Activated CD8-positive, alpha-beta T cell treated with anti-CD3 and anti-CD28 coated beads, Interleukin-2, amount 10 ng/mL, durations not matched to agents 7 days and 5 days (primary cell): ENCODE results near the gene IL37. TPM values are rescaled to one million over a fixed set of nuclear protein-coding genes. Genes with fewer than 3 reads are reported as not detected.

Source experiments
- ATAC-seq: fragments of 150-1000 bp; cut with Tn5 transposase; one replicate; pipeline ENCODE4 v1.10.0; 2021; ENCODE audit warnings: moderate library complexity
- CTCF ChIA-PET: fragments of 350-600 bp; sonication (Branson Sonifier 250); formaldehyde crosslinking; loops from one replicate; lab custom pipeline; 2021; ENCODE audit warnings: antibody characterized with exemption; lab: Charles Lee
- POLR2A ChIA-PET: fragments of 350-600 bp; sonication (Branson Sonifier 250); formaldehyde crosslinking; loops from one replicate; lab custom pipeline; 2021; ENCODE audit warnings: antibody characterized with exemption; lab: Charles Lee
- DNase-seq: peaks from one replicate; pipeline ENCODE4 v3.0.0-alpha.2; 2020
- H3K27ac Mint-ChIP-seq: one replicate; pipeline ENCODE4 v1.8.0; 2021; ENCODE audit warnings: mild to moderate bottlenecking, mixed read lengths
- H3K27me3 Mint-ChIP-seq: one replicate; pipeline ENCODE4 v1.8.0; 2021; ENCODE audit warnings: low read depth, mixed read lengths
- H3K36me3 Mint-ChIP-seq: one replicate; pipeline ENCODE4 v1.8.0; 2021; ENCODE audit warnings: low read depth, mixed read lengths
- H3K4me1 Mint-ChIP-seq: one replicate; pipeline ENCODE4 v1.8.0; 2021; ENCODE audit warnings: low read depth, mixed read lengths
- H3K4me3 Mint-ChIP-seq: one replicate; pipeline ENCODE4 v1.8.0; 2021; ENCODE audit warnings: mild to moderate bottlenecking, mixed read lengths
- H3K9me3 Mint-ChIP-seq: one replicate; pipeline ENCODE4 v1.8.0; 2022; ENCODE audit warnings: mixed read lengths; ENCODE audit not compliant: insufficient read depth
- total RNA-seq, 2 experiments: library from RNA; stranded (reverse); gene quantifications; one replicate each; pipeline ENCODE4 v1.2.3, GENCODE V29; 2021

The IL37 gene
- total RNA-seq, 2 experiments from 2014 or later, result not detected

DNA sequence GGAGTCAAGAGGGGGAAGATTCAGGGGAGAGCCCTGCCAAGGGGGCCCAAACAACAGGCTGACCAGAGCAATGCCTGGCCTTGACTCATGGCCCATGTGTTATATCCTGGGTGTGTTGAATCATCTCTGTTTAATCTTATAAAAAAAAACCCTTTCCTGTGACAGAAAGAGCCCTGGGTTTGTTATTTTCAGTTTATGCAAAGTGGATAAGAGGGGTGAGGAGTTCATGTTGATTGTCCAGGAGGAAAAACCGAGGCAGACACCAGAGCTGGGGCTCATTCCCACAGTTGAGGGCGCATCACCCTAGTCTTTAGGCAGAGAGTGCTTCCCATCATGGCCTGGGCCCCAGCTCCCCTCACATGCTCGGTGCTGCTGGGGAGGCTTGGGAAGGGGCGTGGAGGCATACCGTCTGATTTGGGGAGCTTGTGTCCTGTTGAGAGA is 30.9 kb upstream of the IL37 start:
- ATAC-seq (no peak), DNase-seq (no peak)
- Mint-ChIP-seq H3K4me1 (peaks cover 27% of the 10 kb centered on the region), H3K27me3 (peaks cover 5% of the 10 kb centered on the region), H3K9me3 (no peaks in the 10 kb centered on the region), H3K4me3 (no peak overlapping the region), H3K36me3 (no peaks in the 10 kb centered on the region), H3K27ac (peak overlapping the region; percentile 10)
- ChIA-PET CTCF (interaction anchor here (1.8 to 5.6 kb wide), 3 partner anchors 36 to 131 kb away, joined by 7 to 28 read pairs (median 18); no protein-coding TSS in a partner anchor), POLR2A (no interaction called here)

- peaks cover 31% of the 10 kb centered on the region for H3K4me1 Mint-ChIP-seq
- ATAC-seq (no peak), DNase-seq (no peak)
- no peaks in the 10 kb centered on the region for H3K9me3 Mint-ChIP-seq
- H3K27me3 Mint-ChIP-seq, result no peaks in the 10 kb centered on the region
- H3K27ac Mint-ChIP-seq, result no peak overlapping the region
- CTCF ChIA-PET, result interaction anchor here (1.8 to 5.6 kb wide), 3 partner anchors 35 to 131 kb away, joined by 7 to 28 read pairs (median 18); no protein-coding TSS in a partner anchor
- POLR2A ChIA-PET, result no interaction called here
- no peaks in the 10 kb centered on the region for H3K36me3 Mint-ChIP-seq
- no peak overlapping the region for H3K4me3 Mint-ChIP-seq
These were observed 30.3 kb upstream of the IL37 start for GRCh38 chr2:112880696-112881095.

DNA sequence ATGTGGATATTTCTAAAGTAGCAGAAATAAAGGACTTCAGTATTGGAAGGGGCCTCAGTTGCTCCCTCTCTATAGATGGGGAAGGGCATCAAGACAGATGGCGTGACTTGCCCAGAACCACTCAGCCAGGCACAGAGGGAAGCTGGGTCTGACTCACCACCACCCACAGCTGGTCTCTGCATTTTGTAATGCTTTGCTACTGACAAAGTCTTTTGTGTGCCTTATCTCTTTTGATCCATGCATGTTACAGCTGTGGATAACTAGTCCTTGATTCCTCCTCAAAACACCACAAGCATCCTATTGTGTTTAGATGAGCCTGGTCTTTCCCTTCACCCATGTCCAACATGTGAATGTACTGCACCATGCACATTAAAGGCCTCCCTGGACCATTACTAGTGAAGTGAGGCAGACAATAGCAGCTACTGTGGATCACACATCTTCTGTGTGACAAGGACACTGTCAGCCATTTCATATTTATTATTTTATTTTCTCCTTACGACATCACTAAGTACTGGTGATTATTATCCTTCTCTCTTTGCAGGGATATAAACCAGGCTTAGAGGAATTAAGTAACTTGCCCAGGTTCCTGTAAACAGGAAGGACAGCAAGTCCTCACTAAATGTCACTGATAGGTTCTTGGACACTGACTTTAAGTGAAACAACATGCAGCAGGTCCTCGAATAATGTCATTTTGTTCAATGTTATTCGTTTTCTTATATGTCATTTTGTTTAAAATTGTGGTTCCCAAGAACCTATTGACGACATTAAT is 29.6 kb upstream of the IL37 start:
- no peak for ATAC-seq
- ChIA-PET POLR2A (no interaction called here), CTCF (interaction anchor here (1.1 to 5.6 kb wide), 5 partner anchors 35 to 223 kb away, joined by 3 to 28 read pairs (median 17); no protein-coding TSS in a partner anchor)
- Mint-ChIP-seq H3K27ac (no peak overlapping the region), H3K4me1 (peaks cover 32% of the 10 kb centered on the region), H3K9me3 (no peaks in the 10 kb centered on the region), H3K36me3 (no peaks in the 10 kb centered on the region), H3K27me3 (peaks cover under 1% of the 10 kb centered on the region), H3K4me3 (no peak overlapping the region)
- DNase-seq, result no peak

DNA sequence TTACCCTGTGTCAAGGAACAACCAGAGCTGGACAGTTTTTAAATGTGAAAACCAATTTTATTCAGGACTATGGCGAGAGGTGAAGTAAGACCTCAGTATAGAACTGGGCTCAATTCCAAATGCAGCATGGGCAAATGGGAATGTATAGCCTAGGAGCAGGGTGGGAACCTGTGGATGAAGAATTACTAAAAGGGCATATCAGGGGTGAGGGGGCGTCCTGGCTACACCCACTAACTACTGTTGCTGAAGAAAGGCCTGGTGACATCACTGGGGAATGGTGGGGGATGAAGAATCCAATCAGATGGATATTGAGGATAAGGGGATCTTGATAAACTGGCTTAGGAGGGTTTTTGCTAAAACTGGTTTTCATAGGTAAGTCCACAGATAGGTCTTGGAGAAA is 27.3 kb upstream of the IL37 start:
- Mint-ChIP-seq H3K27ac (no peak overlapping the region), H3K36me3 (no peaks in the 10 kb centered on the region), H3K27me3 (peaks cover 9% of the 10 kb centered on the region), H3K9me3 (no peaks in the 10 kb centered on the region), H3K4me3 (no peak overlapping the region), H3K4me1 (peaks cover 32% of the 10 kb centered on the region)
- ATAC-seq (no peak), DNase-seq (no peak)
- ChIA-PET POLR2A (no interaction called here), CTCF (interaction anchor here (1.0 to 2.3 kb wide), 2 partner anchors 58 to 134 kb away, joined by 4 to 17 read pairs; no protein-coding TSS in a partner anchor)

- DNase-seq (peak; percentile 74), ATAC-seq (peak; percentile 77)
- no peaks in the 10 kb centered on the region for H3K36me3 Mint-ChIP-seq
- no peak overlapping the region for H3K27ac Mint-ChIP-seq
- no peaks in the 10 kb centered on the region for H3K9me3 Mint-ChIP-seq
- ChIA-PET POLR2A (interaction anchor here (0.7 to 2.0 kb wide), 4 partner anchors 32 to 151 kb away, joined by 3 to 7 read pairs (median 3); no protein-coding TSS in a partner anchor), CTCF (interaction anchor here (0.6 to 3.4 kb wide), 57 partner anchors 8 to 817 kb away, joined by 3 to 82 read pairs (median 4); partner anchors contain the start of genes CKAP2L and IL1B)
- H3K27me3 Mint-ChIP-seq, result peaks cover 9% of the 10 kb centered on the region
- H3K4me1 Mint-ChIP-seq, result peaks cover 27% of the 10 kb centered on the region
- H3K4me3 Mint-ChIP-seq, result no peak overlapping the region
These were observed 26.0 kb upstream of the IL37 start for GRCh38 chr2:112884869-112885505.

DNA sequence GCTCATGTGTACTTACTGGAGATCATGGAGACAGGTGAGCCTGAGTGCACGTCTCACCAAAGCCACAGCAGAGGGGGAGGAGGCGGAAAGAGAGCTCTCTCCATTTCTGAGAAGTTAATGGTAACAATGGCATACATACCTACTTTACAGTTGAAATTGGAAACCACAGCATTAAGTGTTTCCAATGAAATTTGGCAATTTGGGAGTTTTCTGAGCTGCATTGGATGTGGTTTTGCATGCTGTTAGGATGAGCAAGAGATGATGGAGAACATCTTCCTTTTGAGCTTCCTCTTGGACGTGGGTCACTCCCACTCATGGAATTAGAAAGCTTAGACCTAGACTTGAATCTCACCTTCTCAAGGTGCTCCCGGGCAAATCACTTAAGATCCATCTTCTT is 25.5 kb upstream of the IL37 start:
- DNase-seq (no peak), ATAC-seq (no peak)
- Mint-ChIP-seq H3K36me3 (no peaks in the 10 kb centered on the region), H3K27ac (no peak overlapping the region), H3K4me3 (no peak overlapping the region), H3K9me3 (no peaks in the 10 kb centered on the region), H3K4me1 (peaks cover 22% of the 10 kb centered on the region), H3K27me3 (peaks cover 9% of the 10 kb centered on the region)
- POLR2A ChIA-PET, result interaction anchor here (1.0 to 2.0 kb wide), 3 partner anchors 122 to 151 kb away, joined by 3 to 7 read pairs (median 3); no protein-coding TSS in a partner anchor
- CTCF ChIA-PET, result interaction anchor here (0.6 to 3.4 kb wide), 55 partner anchors 8 to 443 kb away, joined by 3 to 82 read pairs (median 4); partner anchors contain the start of genes CKAP2L and IL1B

DNA sequence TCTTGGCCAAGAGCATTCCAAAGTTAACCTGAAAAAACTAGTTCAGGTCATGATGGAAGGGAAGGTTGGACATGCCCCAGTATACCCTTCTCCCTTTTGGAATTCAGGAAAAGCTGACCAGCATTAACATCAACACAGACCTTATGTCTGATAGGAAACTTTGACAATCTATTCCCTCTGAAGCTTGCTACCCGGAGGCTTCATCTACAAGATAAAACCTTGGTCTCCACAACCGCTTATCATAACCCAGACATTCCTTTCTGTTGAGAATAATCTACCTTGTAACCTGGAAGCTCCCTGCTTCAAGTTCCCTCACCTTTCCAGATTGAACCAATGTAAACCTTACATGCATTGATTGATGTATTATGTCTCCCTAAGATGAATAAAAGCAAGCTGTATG is 24.7 kb upstream of the IL37 start:
- POLR2A ChIA-PET, result interaction anchor here (2.0 kb wide), 1 partner anchor 136 kb away, joined by 7 read pairs; no protein-coding TSS in a partner anchor
- Mint-ChIP-seq H3K4me1 (peaks cover 14% of the 10 kb centered on the region), H3K9me3 (no peaks in the 10 kb centered on the region), H3K4me3 (no peak overlapping the region), H3K27ac (no peak overlapping the region), H3K36me3 (no peaks in the 10 kb centered on the region), H3K27me3 (peaks cover 9% of the 10 kb centered on the region)
- CTCF ChIA-PET, result interaction anchor here (0.7 to 3.4 kb wide), 20 partner anchors 16 to 178 kb away, joined by 3 to 82 read pairs (median 6); partner anchors contain the start of gene CKAP2L
- DNase-seq (no peak), ATAC-seq (no peak)

GRCh38 chr2:112887964-112888749 is 22.8 kb upstream of the IL37 start:
- peaks cover 9% of the 10 kb centered on the region for H3K27me3 Mint-ChIP-seq
- H3K4me1 Mint-ChIP-seq, result peaks cover 11% of the 10 kb centered on the region
- H3K36me3 Mint-ChIP-seq, result no peaks in the 10 kb centered on the region
- DNase-seq (no peak), ATAC-seq (no peak)
- H3K9me3 Mint-ChIP-seq, result no peaks in the 10 kb centered on the region
- no peak overlapping the region for H3K4me3 Mint-ChIP-seq
- POLR2A ChIA-PET, result interaction anchor here (0.6 kb wide), 1 partner anchor 139 kb away, joined by 3 read pairs; no protein-coding TSS in a partner anchor
- H3K27ac Mint-ChIP-seq, result no peak overlapping the region
- CTCF ChIA-PET, result no interaction called here

DNA sequence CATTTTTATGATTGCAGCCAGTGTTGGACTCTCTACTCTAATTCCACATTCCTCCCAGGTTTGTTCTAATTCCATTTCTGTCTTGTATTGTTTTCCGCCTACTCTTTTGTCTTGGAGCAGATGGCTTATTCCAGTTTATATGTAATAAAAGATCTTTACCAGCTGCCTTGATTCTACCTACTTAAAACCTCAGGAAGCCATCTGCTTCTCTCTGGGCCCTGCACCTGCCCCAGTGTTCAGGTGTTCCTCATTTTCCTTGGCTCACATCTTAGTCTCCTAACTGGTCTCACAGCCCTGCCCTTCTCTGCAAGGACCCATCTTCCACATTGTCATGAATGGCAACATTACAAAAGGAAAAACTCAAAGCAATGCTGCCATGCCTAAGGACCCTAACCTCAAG is 21.0 kb upstream of the IL37 start:
- Mint-ChIP-seq H3K4me3 (no peak overlapping the region), H3K36me3 (no peaks in the 10 kb centered on the region), H3K27ac (no peak overlapping the region), H3K4me1 (peaks cover 7% of the 10 kb centered on the region), H3K9me3 (no peaks in the 10 kb centered on the region), H3K27me3 (peaks cover 9% of the 10 kb centered on the region)
- no peak for ATAC-seq
- DNase-seq, result no peak
- ChIA-PET POLR2A (no interaction called here), CTCF (interaction anchor here (0.9 to 1.2 kb wide), 2 partner anchors 52 to 140 kb away, joined by 3 to 4 read pairs; no protein-coding TSS in a partner anchor)

DNA sequence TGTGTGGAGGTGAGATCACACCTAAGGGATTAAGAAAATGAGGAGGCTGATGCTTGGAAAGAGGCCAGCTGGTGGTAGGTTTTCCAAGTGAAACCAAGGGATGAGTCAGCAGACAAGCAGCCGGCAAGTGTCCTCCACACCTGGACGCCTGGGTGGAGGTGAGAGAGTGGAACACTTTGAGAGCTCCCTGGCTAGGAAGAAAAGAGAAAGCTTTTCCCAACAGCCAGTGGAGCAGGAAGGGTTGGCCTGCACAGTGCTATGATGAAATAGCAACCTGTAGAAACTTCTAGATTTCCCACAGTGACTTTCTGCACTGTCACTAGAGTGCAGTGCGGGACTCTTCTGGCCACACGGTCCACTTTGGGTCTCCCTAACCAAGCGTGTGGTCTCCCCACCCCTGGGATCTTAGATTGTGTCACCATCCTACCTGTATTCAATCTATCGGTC is 19.6 kb upstream of the IL37 start:
- H3K27me3 Mint-ChIP-seq, result peaks cover 12% of the 10 kb centered on the region
- no peaks in the 10 kb centered on the region for H3K4me1 Mint-ChIP-seq
- H3K27ac Mint-ChIP-seq, result no peak overlapping the region
- no peak overlapping the region for H3K4me3 Mint-ChIP-seq
- CTCF ChIA-PET, result no interaction called here
- POLR2A ChIA-PET, result no interaction called here
- ATAC-seq (no peak), DNase-seq (no peak)
- H3K36me3 Mint-ChIP-seq, result no peaks in the 10 kb centered on the region
- no peaks in the 10 kb centered on the region for H3K9me3 Mint-ChIP-seq

- no peak overlapping the region for H3K4me3 Mint-ChIP-seq
- ChIA-PET CTCF (interaction anchor here (0.8 to 1.3 kb wide), 2 partner anchors 8 to 9 kb away, joined by 3 to 4 read pairs; no protein-coding TSS in a partner anchor), POLR2A (no interaction called here)
- no peak for ATAC-seq
- H3K36me3 Mint-ChIP-seq, result no peaks in the 10 kb centered on the region
- DNase-seq, result no peak
- no peak overlapping the region for H3K27ac Mint-ChIP-seq
- no peaks in the 10 kb centered on the region for H3K9me3 Mint-ChIP-seq
- no peaks in the 10 kb centered on the region for H3K4me1 Mint-ChIP-seq
- H3K27me3 Mint-ChIP-seq, result peaks cover 10% of the 10 kb centered on the region
These were observed 17.2 kb upstream of the IL37 start for GRCh38 chr2:112893752-112894151.
